Liver (tissue), 9 donors: ENCODE data around the gene NHS. TPM values are rescaled to one million over a fixed set of nuclear protein-coding genes. Genes with fewer than 3 reads are reported as not detected.

Experiments
- DNase-seq: peaks from one replicate; pipeline ENCODE4 v3.0.0-alpha.2; 2017; ENCODE audit warnings: low spot score
- H3K27ac ChIP-seq, 2 donors: one replicate each; pipeline ENCODE4 v1.7.0; 2013; ENCODE audit warnings: inconsistent platforms in 2 of 2, low read length in 2 of 2, control low read depth in 1 of 2, low read depth in 1 of 2, mild to moderate bottlenecking in 1 of 2
- H3K27me3 ChIP-seq, 4 donors: one replicate each; pipeline versions ENCODE4 v1.6.1 to v1.7.0; 2013; ENCODE audit warnings: low read length in 3 of 4, inconsistent platforms in 1 of 4, mild to moderate bottlenecking in 1 of 4, moderate library complexity in 1 of 4; ENCODE audit not compliant: control insufficient read depth in 4 of 4, insufficient read depth in 4 of 4
- H3K36me3 ChIP-seq, 4 donors: one replicate each; pipeline versions ENCODE4 v1.6.1 to v1.7.0; 2013; ENCODE audit warnings: low read length in 3 of 4, mild to moderate bottlenecking in 3 of 4, low read depth in 1 of 4, moderate library complexity in 1 of 4; ENCODE audit not compliant: control insufficient read depth in 4 of 4, insufficient read depth in 3 of 4
- H3K4me1 ChIP-seq, 4 donors: one replicate each; pipeline versions ENCODE4 v1.6.1 to v1.7.0; 2013; ENCODE audit warnings: low read length in 3 of 4, mild to moderate bottlenecking in 3 of 4, moderate library complexity in 1 of 4; ENCODE audit not compliant: control insufficient read depth in 4 of 4, insufficient read depth in 4 of 4
- H3K4me3 ChIP-seq, 3 donors: one replicate each; pipeline versions ENCODE4 v1.6.1 to v1.7.0; 2013; ENCODE audit warnings: low read length in 3 of 3, control low read depth in 1 of 3, low read depth in 1 of 3, mild to moderate bottlenecking in 1 of 3
- H3K9ac ChIP-seq, 2 donors: one replicate each; pipeline ENCODE4 v1.7.0; 2013; ENCODE audit warnings: low read length in 2 of 2, mild to moderate bottlenecking in 2 of 2, moderate library complexity in 2 of 2, control low read depth in 1 of 2, low read depth in 1 of 2
- H3K9me3 ChIP-seq, 4 donors: one replicate each; pipeline versions ENCODE4 v1.6.1 to v1.7.0; 2013; ENCODE audit warnings: low read length in 3 of 4; ENCODE audit not compliant: control insufficient read depth in 4 of 4
- EGR1 ChIP-seq, 2 donors: IDR thresholded peaks; 2 replicates each; pipeline ENCODE4 v1.6.1; 2016 to 2018; ENCODE audit warnings: antibody characterized with exemption in 2 of 2, low read depth in 2 of 2
- FOXA1 ChIP-seq: IDR thresholded peaks from 2 replicates; pipeline ENCODE4 v1.6.1; 2016; ENCODE audit warnings: antibody characterized with exemption
- FOXA2 ChIP-seq: IDR thresholded peaks from 2 replicates; pipeline ENCODE4 v1.6.1; 2016; ENCODE audit warnings: antibody characterized with exemption
- GABPA ChIP-seq, 2 donors: IDR thresholded peaks in 1 of 2; conservative IDR thresholded peaks in 1 of 2; 2 replicates each; pipeline ENCODE4 v1.6.1; 2016; ENCODE audit warnings: antibody characterized with exemption in 2 of 2, mild to moderate bottlenecking in 1 of 2, moderate library complexity in 1 of 2
- HNF4A ChIP-seq, 2 donors: conservative IDR thresholded peaks; 2 replicates each; pipeline ENCODE4 v1.6.1; 2016; ENCODE audit warnings: antibody characterized with exemption in 2 of 2, mild to moderate bottlenecking in 2 of 2
- HNF4G ChIP-seq: IDR thresholded peaks from 2 replicates; pipeline ENCODE4 v1.6.1; 2016; ENCODE audit warnings: antibody characterized with exemption
- JUND ChIP-seq, 2 donors: IDR thresholded peaks; 2 replicates each; pipeline ENCODE4 v1.6.1; 2016; ENCODE audit warnings: antibody characterized with exemption in 2 of 2
- NR2F2 ChIP-seq: IDR thresholded peaks from 2 replicates; pipeline ENCODE4 v1.6.1; 2016; ENCODE audit warnings: antibody characterized with exemption
- RAD21 ChIP-seq, 2 donors: IDR thresholded peaks; 2 replicates each; pipeline ENCODE4 v1.6.1; 2016; ENCODE audit warnings: antibody characterized with exemption in 2 of 2, mild to moderate bottlenecking in 2 of 2
- RXRA ChIP-seq, 2 donors: IDR thresholded peaks; 2 replicates each; pipeline ENCODE4 v1.6.1; 2017 to 2018; ENCODE audit warnings: antibody characterized with exemption in 2 of 2, mild to moderate bottlenecking in 1 of 2
- SP1 ChIP-seq: IDR thresholded peaks from 2 replicates; pipeline ENCODE4 v1.6.1; 2018; ENCODE audit warnings: antibody characterized with exemption, mild to moderate bottlenecking
- TAF1 ChIP-seq: conservative IDR thresholded peaks from 2 replicates; pipeline ENCODE4 v1.6.1; 2016; ENCODE audit warnings: antibody characterized with exemption, mild to moderate bottlenecking
- YY1 ChIP-seq: IDR thresholded peaks from 2 replicates; pipeline ENCODE4 v1.6.1; 2016; ENCODE audit warnings: antibody characterized with exemption, mild to moderate bottlenecking
- WGBS: extraction: QIAGEN DNeasy Blood & Tissue Kit; methylation state at CpG from one replicate; pipeline ENCODE4 v1.1.7; 2013; 5-methylcytosine and 5-hydroxymethylcytosine counted together
- polyA plus RNA-seq, 2 donors: library from polyadenylated mRNA; stranded (reverse) in 1 of 2; unstranded in 1 of 2; fragments of 200-250 nt in 1 of 2; fragments of >200 nt in 1 of 2; fragmentation: Nextera tagmentation in 1 of 2; extraction: Ambion mirVana in 1 of 2; gene quantifications; one replicate each; pipeline versions ENCODE4 v1.2.1 to v1.2.3, GENCODE V29; 2013 to 2015
- total RNA-seq, 2 donors: library from RNA; depleted of rRNA; stranded (reverse); fragments of >200 nt; gene quantifications; one replicate each; pipeline ENCODE4 v1.2.3, GENCODE V29; 2014
- TF ChIP-seq, protein P1 (sequence below): IDR thresholded peaks from 2 replicates; pipeline ENCODE4 v1.6.1; 2016; ENCODE audit warnings: antibody characterized with exemption
- TF ChIP-seq, protein P2 (sequence below): fragments of 150-350 bp; IDR thresholded peaks from 2 replicates; pipeline ENCODE4 v1.5.1; 2017; ENCODE audit warnings: improper control_type of control experiment, low read depth, low read length; ENCODE audit not compliant: missing input control
- TF ChIP-seq, protein P3 (sequence below): IDR thresholded peaks from 2 replicates; pipeline ENCODE4 v1.6.1; 2016; ENCODE audit warnings: antibody characterized with exemption
- TF ChIP-seq, protein P4 (sequence below): IDR thresholded peaks from 2 replicates; pipeline ENCODE4 v1.6.1; 2016; ENCODE audit warnings: antibody characterized with exemption, mild to moderate bottlenecking
- TF ChIP-seq, protein P5 (sequence below): IDR thresholded peaks from 2 replicates; pipeline ENCODE4 v1.6.1; 2016; ENCODE audit warnings: antibody characterized with exemption
- donor health status: healthy.
- donor health status: healthy.
- donor health status: healthy.
- donor health status: healthy.
- donor health status: healthy.

Gene NHS
- total and polyA plus RNA-seq, 4 donors: 0.03 to 0.17 (median 0.10) TPM

DNA sequence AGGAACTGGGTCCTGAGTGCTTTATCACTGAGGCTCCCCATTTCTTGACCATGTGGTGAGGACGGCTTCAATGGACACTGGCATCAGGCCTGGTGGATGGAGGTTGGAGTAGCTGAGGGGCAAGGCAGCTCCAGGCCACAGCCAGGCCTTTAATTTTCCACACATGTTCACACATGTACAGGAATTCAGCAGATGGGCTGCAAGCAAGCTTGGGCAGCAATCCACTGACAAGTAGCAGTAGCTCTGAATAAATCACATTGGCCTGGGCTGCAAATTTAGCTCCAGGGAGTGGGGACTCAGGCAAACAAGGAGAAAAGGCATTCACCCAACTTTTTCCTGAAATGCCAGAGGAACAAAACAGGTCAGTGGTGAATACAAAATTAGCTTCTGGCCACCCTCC is 254.5 kb downstream of the NHS start:
- WGBS: 97% methylated on average over 1 of the region's 1 CpG
- no peak overlapping the region for H3K27ac ChIP-seq
- TF ChIP-seq, protein P1, sequence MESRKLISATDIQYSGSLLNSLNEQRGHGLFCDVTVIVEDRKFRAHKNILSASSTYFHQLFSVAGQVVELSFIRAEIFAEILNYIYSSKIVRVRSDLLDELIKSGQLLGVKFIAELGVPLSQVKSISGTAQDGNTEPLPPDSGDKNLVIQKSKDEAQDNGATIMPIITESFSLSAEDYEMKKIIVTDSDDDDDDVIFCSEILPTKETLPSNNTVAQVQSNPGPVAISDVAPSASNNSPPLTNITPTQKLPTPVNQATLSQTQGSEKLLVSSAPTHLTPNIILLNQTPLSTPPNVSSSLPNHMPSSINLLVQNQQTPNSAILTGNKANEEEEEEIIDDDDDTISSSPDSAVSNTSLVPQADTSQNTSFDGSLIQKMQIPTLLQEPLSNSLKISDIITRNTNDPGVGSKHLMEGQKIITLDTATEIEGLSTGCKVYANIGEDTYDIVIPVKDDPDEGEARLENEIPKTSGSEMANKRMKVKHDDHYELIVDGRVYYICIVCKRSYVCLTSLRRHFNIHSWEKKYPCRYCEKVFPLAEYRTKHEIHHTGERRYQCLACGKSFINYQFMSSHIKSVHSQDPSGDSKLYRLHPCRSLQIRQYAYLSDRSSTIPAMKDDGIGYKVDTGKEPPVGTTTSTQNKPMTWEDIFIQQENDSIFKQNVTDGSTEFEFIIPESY: no peak
- TF ChIP-seq RAD21 (IDR thresholded peaks at IDR 0.05) (no peak), YY1 (no peak), FOXA1 (no peak)
- H3K9me3 ChIP-seq: peaks cover 0 to 3% (median 0%) of the 10 kb centered on the region in 4 donors
- no peaks in the 10 kb centered on the region for H3K36me3 ChIP-seq
- H3K4me1 ChIP-seq: peaks cover 0 to 1% (median 0%) of the 10 kb centered on the region in 4 donors
- peaks cover 0 to 3% (median 0%) of the 10 kb centered on the region in 4 donors for H3K27me3 ChIP-seq
- no peak for DNase-seq
- H3K9ac ChIP-seq: no peak overlapping the region
- no peak overlapping the region for H3K4me3 ChIP-seq

DNA sequence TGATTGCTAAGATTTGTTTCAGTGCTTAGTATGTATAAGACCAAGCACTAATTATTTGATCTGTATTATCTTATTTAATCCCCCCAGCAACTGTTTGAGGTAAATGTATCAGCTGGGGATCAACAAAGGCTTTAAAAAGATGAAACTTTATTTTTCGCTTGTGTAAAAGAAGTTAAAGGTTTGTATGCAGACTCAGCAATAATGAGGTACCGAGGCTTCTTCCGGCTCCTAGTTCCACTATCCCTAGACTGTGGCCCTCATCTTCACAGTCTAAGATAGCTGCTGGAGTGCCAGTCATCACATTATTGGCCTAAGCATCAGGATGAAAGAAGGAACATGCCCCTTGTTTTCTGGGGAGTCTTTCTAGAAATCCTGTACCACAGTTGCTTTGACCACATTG is 256.6 kb downstream of the NHS start:
- H3K27ac ChIP-seq: no peak overlapping the region
- H3K9ac ChIP-seq: no peak overlapping the region
- H3K9me3 ChIP-seq: no peaks in the 10 kb centered on the region
- H3K27me3 ChIP-seq: peaks cover 0 to 3% (median 0%) of the 10 kb centered on the region in 4 donors
- H3K36me3 ChIP-seq: no peaks in the 10 kb centered on the region
- TF ChIP-seq JUND (IDR thresholded peaks at IDR 0.05): no peak
- TF ChIP-seq, protein P2, sequence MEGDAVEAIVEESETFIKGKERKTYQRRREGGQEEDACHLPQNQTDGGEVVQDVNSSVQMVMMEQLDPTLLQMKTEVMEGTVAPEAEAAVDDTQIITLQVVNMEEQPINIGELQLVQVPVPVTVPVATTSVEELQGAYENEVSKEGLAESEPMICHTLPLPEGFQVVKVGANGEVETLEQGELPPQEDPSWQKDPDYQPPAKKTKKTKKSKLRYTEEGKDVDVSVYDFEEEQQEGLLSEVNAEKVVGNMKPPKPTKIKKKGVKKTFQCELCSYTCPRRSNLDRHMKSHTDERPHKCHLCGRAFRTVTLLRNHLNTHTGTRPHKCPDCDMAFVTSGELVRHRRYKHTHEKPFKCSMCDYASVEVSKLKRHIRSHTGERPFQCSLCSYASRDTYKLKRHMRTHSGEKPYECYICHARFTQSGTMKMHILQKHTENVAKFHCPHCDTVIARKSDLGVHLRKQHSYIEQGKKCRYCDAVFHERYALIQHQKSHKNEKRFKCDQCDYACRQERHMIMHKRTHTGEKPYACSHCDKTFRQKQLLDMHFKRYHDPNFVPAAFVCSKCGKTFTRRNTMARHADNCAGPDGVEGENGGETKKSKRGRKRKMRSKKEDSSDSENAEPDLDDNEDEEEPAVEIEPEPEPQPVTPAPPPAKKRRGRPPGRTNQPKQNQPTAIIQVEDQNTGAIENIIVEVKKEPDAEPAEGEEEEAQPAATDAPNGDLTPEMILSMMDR: no peak
- TF ChIP-seq EGR1 (IDR thresholded peaks at IDR 0.05; ENCODE audit: low read depth in 2 of 2): no peak
- TF ChIP-seq RAD21 (IDR thresholded peaks at IDR 0.05): no peak
- no peak for TF ChIP-seq HNF4A (conservative IDR thresholded peaks at IDR 0.05)
- TF ChIP-seq NR2F2: no peak
- TF ChIP-seq, protein P1: no peak
- TF ChIP-seq FOXA2: no peak
- TF ChIP-seq TAF1: no peak
- no peak for TF ChIP-seq YY1
- TF ChIP-seq, protein P3, sequence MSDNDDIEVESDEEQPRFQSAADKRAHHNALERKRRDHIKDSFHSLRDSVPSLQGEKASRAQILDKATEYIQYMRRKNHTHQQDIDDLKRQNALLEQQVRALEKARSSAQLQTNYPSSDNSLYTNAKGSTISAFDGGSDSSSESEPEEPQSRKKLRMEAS: no peak
- no peak for TF ChIP-seq SP1
- no peak for TF ChIP-seq HNF4G
- TF ChIP-seq, protein P4, sequence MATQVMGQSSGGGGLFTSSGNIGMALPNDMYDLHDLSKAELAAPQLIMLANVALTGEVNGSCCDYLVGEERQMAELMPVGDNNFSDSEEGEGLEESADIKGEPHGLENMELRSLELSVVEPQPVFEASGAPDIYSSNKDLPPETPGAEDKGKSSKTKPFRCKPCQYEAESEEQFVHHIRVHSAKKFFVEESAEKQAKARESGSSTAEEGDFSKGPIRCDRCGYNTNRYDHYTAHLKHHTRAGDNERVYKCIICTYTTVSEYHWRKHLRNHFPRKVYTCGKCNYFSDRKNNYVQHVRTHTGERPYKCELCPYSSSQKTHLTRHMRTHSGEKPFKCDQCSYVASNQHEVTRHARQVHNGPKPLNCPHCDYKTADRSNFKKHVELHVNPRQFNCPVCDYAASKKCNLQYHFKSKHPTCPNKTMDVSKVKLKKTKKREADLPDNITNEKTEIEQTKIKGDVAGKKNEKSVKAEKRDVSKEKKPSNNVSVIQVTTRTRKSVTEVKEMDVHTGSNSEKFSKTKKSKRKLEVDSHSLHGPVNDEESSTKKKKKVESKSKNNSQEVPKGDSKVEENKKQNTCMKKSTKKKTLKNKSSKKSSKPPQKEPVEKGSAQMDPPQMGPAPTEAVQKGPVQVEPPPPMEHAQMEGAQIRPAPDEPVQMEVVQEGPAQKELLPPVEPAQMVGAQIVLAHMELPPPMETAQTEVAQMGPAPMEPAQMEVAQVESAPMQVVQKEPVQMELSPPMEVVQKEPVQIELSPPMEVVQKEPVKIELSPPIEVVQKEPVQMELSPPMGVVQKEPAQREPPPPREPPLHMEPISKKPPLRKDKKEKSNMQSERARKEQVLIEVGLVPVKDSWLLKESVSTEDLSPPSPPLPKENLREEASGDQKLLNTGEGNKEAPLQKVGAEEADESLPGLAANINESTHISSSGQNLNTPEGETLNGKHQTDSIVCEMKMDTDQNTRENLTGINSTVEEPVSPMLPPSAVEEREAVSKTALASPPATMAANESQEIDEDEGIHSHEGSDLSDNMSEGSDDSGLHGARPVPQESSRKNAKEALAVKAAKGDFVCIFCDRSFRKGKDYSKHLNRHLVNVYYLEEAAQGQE: no peak
- TF ChIP-seq, protein P5, sequence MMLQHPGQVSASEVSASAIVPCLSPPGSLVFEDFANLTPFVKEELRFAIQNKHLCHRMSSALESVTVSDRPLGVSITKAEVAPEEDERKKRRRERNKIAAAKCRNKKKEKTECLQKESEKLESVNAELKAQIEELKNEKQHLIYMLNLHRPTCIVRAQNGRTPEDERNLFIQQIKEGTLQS: no peak
- no peak for TF ChIP-seq FOXA1
- no peak for TF ChIP-seq RXRA (IDR thresholded peaks at IDR 0.05)
- TF ChIP-seq GABPA (IDR thresholded peaks at IDR 0.05 in 1 of 2, conservative IDR thresholded peaks at IDR 0.05 in 1 of 2): no peak
- no peak overlapping the region for H3K4me3 ChIP-seq
- H3K4me1 ChIP-seq: no peaks in the 10 kb centered on the region
- no peak for DNase-seq
- 97% methylated on average over 3 of the region's 3 CpGs for WGBS
